Stimulated activated CD4-positive, alpha-beta T cell treated with anti-CD3 and anti-CD28 coated beads, Interleukin-1b, Interleukin-23, amount 100 ng/mL, for 48 hours (primary cell): ENCODE results near the gene GALNT17.

Experiments used
- DNase-seq: peaks from one replicate; pipeline ENCODE4 v3.0.0-alpha.2; 2020

GALNT17 gene

GRCh38 chr7:71645836-71646235 is 513.9 kb downstream of the GALNT17 start:
- DNase-seq = no peak

GRCh38 chr7:71649812-71650211 is 517.9 kb downstream of the GALNT17 start:
- DNase-seq = no peak

- no peak for DNase-seq
Measured at GRCh38 chr7:71650653-71651337, 518.9 kb downstream of the GALNT17 start.

- no peak for DNase-seq
Measured at GRCh38 chr7:71652510-71652909, 520.6 kb downstream of the GALNT17 start.

GRCh38 chr7:71657386-71657785 is 525.4 kb downstream of the GALNT17 start:
- DNase-seq = no peak

GRCh38 chr7:71659622-71660021 is 527.7 kb downstream of the GALNT17 start:
- no peak for DNase-seq

DNA sequence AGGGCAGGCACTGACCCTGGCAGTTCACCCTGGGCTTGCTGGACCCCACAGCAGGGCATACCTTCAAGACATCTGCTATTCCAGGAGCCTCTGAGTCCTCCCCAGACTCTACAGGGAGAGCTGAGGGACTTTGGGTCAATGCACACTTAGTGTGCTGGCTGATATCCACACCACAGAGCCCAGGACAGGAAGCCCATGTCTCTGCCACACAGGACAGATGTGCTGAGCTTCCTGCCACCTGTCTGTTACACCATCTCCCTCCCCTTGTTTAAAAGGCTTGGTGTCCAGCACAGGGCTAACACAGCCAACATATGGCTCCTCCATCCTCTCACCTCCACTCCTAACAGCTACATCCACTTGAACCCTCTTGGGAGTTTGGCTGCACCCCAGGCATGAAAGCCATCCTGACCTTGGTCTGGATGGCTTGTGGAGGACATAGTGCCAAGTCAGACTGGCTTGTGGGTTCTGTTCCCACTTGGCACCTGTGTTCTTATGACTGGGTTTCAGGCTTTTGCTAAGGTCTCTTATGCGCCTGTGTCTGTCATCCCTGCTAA is 529.8 kb downstream of the GALNT17 start:
- no peak for DNase-seq

DNA sequence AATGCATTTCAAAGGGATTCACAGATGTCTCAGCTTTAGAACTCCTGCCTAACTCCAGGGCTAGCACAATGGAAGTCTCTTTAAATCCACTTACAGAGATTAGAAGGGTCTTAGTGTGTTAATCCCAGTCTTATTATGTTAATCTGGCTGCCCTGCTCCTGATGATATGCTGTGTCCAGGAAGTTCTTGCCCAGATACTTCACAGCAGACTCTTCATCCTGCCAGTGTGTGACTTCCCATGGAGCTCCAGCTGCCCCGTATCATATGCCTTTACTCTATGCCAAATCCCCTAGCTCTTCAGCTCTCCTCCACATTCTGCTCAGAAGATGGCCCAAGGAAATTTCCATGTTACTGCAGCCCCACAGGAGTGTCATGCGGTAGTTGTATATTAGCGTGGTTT is 533.8 kb downstream of the GALNT17 start:
- no peak for DNase-seq

DNA sequence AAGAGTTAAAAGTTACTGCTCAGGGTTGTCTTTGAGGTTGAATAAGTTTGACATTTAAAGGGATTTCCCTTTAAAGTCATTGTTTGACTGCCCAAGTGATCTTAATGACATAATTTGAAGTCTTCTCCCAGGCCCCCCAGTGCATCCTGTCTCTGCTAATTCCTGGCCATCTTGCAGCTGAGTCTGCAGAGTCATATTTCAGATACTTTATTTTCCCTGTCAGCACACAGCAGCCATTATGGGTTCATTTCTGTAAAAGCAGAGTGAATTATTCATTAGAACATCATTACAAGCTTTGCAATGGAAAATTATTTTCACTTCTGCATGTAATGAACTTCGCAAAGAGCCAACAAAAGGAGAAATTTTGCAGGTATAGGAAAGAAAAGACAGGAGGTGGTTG is 536.6 kb downstream of the GALNT17 start:
- no peak for DNase-seq

- DNase-seq = no peak
Measured at GRCh38 chr7:71679480-71679879, 547.5 kb downstream of the GALNT17 start.

DNA sequence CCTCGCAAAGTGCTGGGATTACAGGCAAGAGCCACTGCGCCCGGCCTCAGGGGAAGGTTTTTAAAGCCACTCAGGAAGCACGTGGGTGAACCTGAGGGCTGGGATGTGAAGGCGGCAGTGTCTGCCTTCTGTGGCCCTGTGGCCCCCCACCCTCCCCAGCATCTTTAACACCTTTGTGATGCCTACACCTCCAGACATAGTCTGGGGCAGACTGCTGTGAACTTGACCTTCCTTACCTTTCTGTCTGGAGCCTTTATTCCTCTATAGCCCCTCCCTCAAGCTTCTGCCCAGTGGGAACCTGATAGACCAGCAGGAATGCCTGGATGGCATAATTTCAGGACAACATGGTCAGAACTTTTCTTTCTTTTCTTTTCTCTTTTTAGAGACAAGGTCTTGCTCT is 550.2 kb downstream of the GALNT17 start:
- DNase-seq = no peak

DNA sequence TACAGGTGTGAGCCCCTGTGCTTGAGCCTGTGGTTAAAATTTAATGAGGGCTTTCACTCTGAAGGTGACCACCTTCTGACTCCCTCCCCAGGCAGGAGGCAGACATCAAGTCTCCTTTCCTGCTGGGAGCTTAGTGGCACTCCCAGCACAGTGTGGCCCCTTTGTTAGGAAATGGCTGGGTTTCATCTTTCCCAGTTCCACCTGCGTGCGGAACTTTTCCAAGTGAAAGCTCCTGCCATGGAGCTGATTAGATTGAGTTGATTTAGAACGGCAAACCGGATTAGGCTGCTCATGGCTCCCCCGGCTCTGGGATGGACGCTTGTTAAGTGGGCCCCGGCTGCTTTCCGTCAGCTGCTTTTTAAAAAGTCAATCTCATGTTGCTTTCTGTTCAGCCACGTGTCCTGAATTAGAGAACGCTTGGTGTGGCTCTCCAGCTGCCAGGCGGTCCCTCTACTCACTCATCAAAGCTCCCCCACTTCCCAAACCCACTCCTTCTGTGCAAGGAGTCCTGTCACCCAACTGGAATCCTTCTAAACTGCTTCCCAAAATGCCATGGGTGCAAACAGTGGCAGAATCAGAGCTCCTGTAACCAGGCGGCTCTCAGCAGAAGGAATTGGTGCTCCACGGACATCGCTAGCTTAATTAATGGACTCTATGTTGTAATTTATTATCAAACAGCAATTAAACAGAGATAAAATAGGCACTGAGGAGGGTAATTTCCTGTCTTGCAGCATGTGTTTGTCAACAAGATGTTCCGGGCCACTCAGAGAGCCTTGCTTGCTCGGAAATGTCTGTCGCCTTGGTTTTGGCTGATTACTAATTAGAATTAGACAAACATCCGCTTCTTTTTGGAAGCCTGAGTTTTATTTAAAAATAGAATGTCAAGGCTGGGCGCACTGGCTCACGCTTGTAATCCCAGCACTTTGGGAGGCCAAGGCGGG is 551.2 kb downstream of the GALNT17 start:
- no peak for DNase-seq

DNA sequence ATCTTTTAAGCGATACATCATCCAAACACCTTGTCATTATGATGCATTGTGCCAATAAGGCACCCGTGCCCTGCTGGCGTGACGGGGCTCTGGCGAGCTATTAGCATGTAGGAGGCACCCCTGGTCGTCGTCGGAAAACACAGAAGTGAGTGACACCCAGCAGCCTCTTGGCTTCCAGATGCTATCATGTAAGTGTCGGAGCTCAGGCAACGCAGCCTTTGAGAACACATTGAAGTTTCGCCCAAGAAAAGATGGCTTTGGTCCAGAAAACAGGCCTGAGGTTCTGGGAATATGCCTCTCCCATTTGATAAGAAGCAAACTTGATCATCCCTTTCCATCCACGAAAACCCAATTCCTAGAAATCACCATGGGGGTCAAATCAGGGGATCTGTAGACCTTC is 555.3 kb downstream of the GALNT17 start:
- no peak for DNase-seq

DNA sequence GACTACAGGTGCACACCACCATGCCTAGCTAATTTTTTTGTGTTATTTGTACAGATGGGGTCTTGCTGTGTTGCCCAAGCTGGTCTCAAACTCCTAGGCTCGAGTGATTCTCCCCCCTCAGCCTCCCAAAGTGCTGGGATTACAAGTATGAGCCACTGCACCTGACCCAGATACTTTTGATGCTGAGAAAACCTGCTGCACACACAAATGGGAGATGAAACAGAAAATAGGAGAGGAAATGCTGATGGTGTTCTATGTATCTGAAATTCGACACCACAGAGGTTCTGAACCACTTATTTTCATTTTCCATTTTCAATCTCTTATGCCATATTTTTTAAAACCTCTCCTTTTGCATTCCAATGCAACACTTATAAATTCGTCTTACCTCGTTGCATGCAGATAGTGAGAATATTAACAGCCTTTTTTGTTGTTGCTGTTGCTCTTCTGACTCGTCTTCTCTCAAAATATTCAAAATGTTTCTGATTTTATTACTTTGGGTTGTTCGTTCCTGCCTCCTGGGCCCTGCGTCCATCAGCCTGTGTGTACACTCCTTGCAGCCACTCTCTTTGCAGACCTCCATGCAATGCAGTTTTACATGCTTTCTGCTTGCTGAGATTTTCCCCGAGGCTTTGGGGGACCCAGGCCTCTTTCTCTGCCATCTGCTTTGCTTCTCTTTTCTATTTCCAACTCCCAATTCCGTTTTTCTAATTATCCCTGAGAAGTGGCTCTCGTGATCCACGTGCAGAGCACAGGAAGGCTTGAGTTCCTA is 556.1 kb downstream of the GALNT17 start:
- DNase-seq = no peak

DNA sequence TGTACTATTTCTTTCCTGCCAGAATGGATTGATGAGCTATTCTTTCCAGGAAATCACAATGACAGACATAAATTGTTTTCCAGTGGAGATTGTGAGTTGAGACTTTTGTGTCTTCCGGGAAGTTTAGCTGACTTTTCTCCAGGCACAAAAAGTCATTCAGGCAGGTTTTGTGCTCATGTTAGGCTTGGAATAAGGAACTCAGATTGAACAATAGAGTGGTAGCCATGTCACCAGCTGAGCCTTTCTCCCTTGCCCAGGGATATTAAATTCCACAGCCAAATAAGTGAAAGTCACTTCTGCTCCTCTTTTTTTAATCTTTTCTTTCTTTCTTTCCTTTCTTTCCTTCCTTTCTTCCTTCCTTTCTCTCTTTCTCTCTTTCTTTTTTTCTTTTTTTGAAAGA is 559.6 kb downstream of the GALNT17 start:
- no peak for DNase-seq

- DNase-seq = no peak
Measured at GRCh38 chr7:71694665-71695064, 562.7 kb downstream of the GALNT17 start.

DNA sequence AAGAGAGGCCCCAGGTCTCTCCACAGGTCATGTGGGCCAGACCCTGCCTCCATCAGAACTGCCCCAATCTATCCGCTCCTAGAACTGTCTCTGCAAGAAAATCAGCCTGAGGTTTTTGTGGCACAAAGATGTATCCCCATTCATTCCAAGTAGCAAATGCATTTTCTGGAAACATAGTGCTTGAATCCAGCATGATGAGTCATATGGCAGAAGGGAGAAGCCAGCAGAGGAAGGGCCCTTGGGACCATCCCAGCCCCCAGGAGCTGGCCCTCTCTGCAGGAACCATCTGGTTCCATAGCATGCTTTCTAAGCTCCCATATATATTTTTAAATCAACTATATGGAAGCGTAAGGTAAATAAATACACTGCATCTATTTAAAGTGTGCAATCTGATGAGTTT is 563.2 kb downstream of the GALNT17 start:
- DNase-seq = no peak

DNA sequence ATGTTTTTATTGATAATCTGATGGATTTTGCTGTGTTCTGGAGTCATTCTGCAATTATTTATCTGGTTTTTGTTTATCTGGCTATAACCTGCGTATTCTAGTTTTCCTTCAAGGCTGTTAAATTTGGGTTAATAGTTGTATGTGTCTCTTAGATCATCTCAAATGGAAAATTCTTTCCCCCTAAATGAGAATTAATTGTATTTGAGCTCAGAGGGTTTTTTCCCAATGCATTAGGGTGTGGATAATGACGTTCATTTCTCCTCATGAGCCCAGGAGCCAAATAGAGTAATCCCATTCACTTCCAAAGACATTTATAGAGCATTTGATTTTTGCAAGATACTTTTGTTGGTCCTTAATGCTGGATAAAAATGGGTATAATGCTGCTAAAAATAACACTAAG is 564.6 kb downstream of the GALNT17 start:
- no peak for DNase-seq

GRCh38 chr7:71697400-71697799 is 565.5 kb downstream of the GALNT17 start:
- DNase-seq = no peak

- DNase-seq = no peak
Measured at GRCh38 chr7:71705217-71705616, 573.3 kb downstream of the GALNT17 start.

DNA sequence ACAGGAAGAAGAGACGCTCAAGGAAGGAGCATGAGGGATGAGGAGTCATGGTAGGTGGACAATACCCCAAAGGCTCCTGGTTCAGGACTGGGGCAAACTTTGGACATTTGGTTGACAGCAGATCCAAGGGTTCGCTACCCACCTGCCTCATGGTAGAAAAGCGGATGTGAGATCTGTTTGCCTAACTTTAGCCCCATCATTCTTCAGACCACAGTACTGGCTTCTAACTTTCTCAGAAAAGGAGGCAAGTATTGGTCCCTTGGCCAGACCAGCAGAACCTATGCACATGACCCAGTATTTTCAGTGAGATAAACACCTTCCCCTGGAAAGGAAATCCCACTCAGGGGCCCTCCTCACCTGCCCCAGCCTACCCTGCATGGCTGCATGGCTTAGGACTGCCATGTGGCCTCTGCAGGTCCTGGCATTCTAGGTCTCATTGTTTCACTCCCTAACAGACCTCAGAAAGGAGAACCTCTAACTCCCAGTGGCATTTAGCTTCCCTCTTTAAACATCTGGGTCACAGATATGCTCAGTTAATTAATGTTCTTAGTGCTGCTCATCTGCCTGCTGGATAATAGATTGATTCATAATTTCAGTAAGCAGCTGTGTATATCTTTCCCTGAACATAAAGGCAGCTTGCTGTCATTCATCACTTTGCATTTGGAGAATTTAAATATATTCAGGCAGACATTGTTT is 574.1 kb downstream of the GALNT17 start:
- no peak for DNase-seq

DNA sequence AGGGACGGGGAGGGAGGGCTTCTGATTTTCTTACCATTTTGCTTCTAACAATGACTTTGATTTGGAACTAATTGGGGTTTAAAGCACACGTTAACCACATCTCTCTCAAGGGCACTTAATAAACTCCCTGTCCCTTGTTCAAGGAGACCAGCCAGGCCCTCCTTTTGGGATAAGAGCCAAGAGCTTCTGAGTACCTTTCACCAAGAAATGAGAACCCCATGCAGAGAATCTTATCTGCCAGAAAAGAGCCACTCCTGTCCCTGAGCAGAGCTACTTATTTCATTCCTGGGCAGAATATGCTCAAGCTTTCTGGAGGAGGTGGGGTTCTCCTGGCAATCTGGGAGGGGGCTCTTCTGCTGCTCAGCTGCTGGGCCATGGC is 574.6 kb downstream of the GALNT17 start:
- DNase-seq = no peak

- no peak for DNase-seq
Measured at GRCh38 chr7:71707041-71707440, 575.1 kb downstream of the GALNT17 start.
